GM19395 (cell line): ENCODE data around the gene SUN3.
A peak's percentile ranks its signal among the peaks of the same experiment; 100 is the strongest.
"Not testable (repeated sequence)": the region's sequence is repeated elsewhere in the genome, so short reads cannot be mapped to it uniquely, and the experiment has no call there.

Source experiments
- ATAC-seq: cut with Tn5 transposase; IDR thresholded peaks from one replicate; pipeline ENCODE4 v1.9.1; 2021; ENCODE audit warnings: mild to moderate bottlenecking, moderate library complexity; ENCODE audit not compliant: unreplicated experiment

Gene SUN3

GRCh38 chr7:47946581-47947354 is 82.1 kb downstream of the SUN3 start:
- ATAC-seq = no peak

GRCh38 chr7:47945261-47946015 is 83.5 kb downstream of the SUN3 start:
- peak; percentile 71 for ATAC-seq

GRCh38 chr7:47944536-47945260 is 84.2 kb downstream of the SUN3 start:
- no peak for ATAC-seq

- ATAC-seq = no peak
These were observed 85.0 kb downstream of the SUN3 start for GRCh38 chr7:47943676-47944474.

- ATAC-seq = not testable (repeated sequence)
These were observed 86.3 kb downstream of the SUN3 start for GRCh38 chr7:47942651-47943050.

GRCh38 chr7:47942132-47942531 is 86.8 kb downstream of the SUN3 start:
- no peak for ATAC-seq

- ATAC-seq = no peak
These were observed 87.6 kb downstream of the SUN3 start for GRCh38 chr7:47941136-47941844.

GRCh38 chr7:47940088-47941013 is 88.6 kb downstream of the SUN3 start:
- ATAC-seq = no peak

GRCh38 chr7:47939425-47940036 is 89.4 kb downstream of the SUN3 start:
- ATAC-seq = no peak

GRCh38 chr7:47938574-47939165 is 90.2 kb downstream of the SUN3 start:
- no peak for ATAC-seq

GRCh38 chr7:47937711-47938573 is 91.0 kb downstream of the SUN3 start:
- peak; percentile 69 for ATAC-seq
